CD14-positive monocyte (primary cell): ENCODE data around the gene HPCAL4. TPM values are rescaled to one million over a fixed set of nuclear protein-coding genes. Genes with fewer than 3 reads are reported as not detected.

Experiments used
- DNase-seq, 3 donors: peaks; one replicate each; pipeline ENCODE4 v3.0.0-alpha.2; 2011 to 2022
- H2AFZ ChIP-seq: 2 replicates; pipeline ENCODE4 v1.6.0; 2012; ENCODE audit warnings: mild to moderate bottlenecking, low read depth, low read length, inconsistent platforms; ENCODE audit not compliant: insufficient read depth, poor library complexity, severe bottlenecking
- H3K27ac ChIP-seq, 2 donors: 1 replicate in 1 of 2; 2 replicates in 1 of 2; pipeline ENCODE4 v1.5.1; 2012 to 2013; ENCODE audit warnings: low read length in 2 of 2, control low read depth in 1 of 2, inconsistent platforms in 1 of 2, low read depth in 1 of 2, mild to moderate bottlenecking in 1 of 2
- H3K27me3 ChIP-seq, 2 donors: one replicate each; pipeline versions ENCODE4 v1.6.0 to v1.6.1; 2011 to 2013; ENCODE audit warnings: low read length in 2 of 2; ENCODE audit not compliant: control insufficient read depth in 2 of 2, insufficient read depth in 2 of 2
- H3K36me3 ChIP-seq, 2 donors: replicated peaks in 1 of 2; 1 replicate in 1 of 2; 2 replicates in 1 of 2; pipeline versions ENCODE4 v1.5.1 to v1.6.1; 2012 to 2013; ENCODE audit warnings: low read length in 2 of 2, control low read depth in 1 of 2, inconsistent platforms in 1 of 2, mild to moderate bottlenecking in 1 of 2; ENCODE audit not compliant: insufficient read depth in 2 of 2, control insufficient read depth in 1 of 2
- H3K4me1 ChIP-seq, 2 donors: 1 replicate in 1 of 2; 2 replicates in 1 of 2; pipeline versions ENCODE4 v1.5.1 to v1.6.1; 2012 to 2013; ENCODE audit warnings: low read length in 2 of 2, control low read depth in 1 of 2, inconsistent platforms in 1 of 2, mild to moderate bottlenecking in 1 of 2, moderate library complexity in 1 of 2; ENCODE audit not compliant: insufficient read depth in 2 of 2, control insufficient read depth in 1 of 2
- H3K4me2 ChIP-seq: replicated peaks from 2 replicates; pipeline ENCODE3; 2012; ENCODE audit warnings: low read length, moderate library complexity, mild to moderate bottlenecking; ENCODE audit not compliant: poor library complexity, severe bottlenecking; ENCODE audit errors: extremely low read depth
- H3K4me3 ChIP-seq, 3 experiments: fragments of 200-600 bp in 1 of 3; sonication (generic) in 1 of 3; replicated peaks in 1 of 3; 1 replicate in 2 of 3; 2 replicates in 1 of 3; pipeline ENCODE4 v1.5.1; 2011 to 2013; ENCODE audit warnings: low read length in 3 of 3, mild to moderate bottlenecking in 3 of 3, control low read depth in 2 of 3, low read depth in 2 of 3, inconsistent platforms in 1 of 3, moderate library complexity in 1 of 3
- H3K79me2 ChIP-seq: 2 replicates; pipeline ENCODE4 v1.6.0; 2012; ENCODE audit warnings: mild to moderate bottlenecking, control low read depth, inconsistent platforms, low read length, moderate library complexity; ENCODE audit not compliant: insufficient read depth
- H3K9ac ChIP-seq: 2 replicates; pipeline ENCODE4 v1.6.0; 2017; ENCODE audit warnings: low read length, mild to moderate bottlenecking; ENCODE audit not compliant: insufficient read depth, poor library complexity, severe bottlenecking
- H3K9me3 ChIP-seq, 2 donors: replicated peaks in 1 of 2; 1 replicate in 1 of 2; 2 replicates in 1 of 2; pipeline versions ENCODE4 v1.5.1 to v1.6.1; 2012 to 2013; ENCODE audit warnings: low read length in 2 of 2, control low read depth in 1 of 2; ENCODE audit not compliant: control insufficient read depth in 1 of 2, insufficient read depth in 1 of 2
- H4K20me1 ChIP-seq: 2 replicates; pipeline ENCODE4 v1.6.0; 2012; ENCODE audit warnings: mild to moderate bottlenecking, low read length, control low read depth, moderate library complexity; ENCODE audit not compliant: insufficient read depth
- H3K27ac Mint-ChIP-seq, 7 donors: one replicate each; pipeline ENCODE4 v1.8.0; 2020; ENCODE audit warnings: mild to moderate bottlenecking in 7 of 7, mixed read lengths in 7 of 7, moderate library complexity in 6 of 7, inconsistent platforms in 2 of 7
- H3K27me3 Mint-ChIP-seq, 3 donors: one replicate each; pipeline ENCODE4 v1.8.0; 2021 to 2022; ENCODE audit warnings: low read depth in 3 of 3, mild to moderate bottlenecking in 3 of 3, mixed read lengths in 3 of 3, moderate library complexity in 3 of 3, inconsistent platforms in 1 of 3
- H3K36me3 Mint-ChIP-seq, 2 donors: one replicate each; pipeline ENCODE4 v1.8.0; 2020; ENCODE audit warnings: mixed read lengths in 2 of 2, inconsistent platforms in 1 of 2, mild to moderate bottlenecking in 1 of 2
- H3K4me1 Mint-ChIP-seq: one replicate; pipeline ENCODE4 v1.8.0; 2020; ENCODE audit warnings: mild to moderate bottlenecking, mixed read lengths
- H3K4me3 Mint-ChIP-seq, 2 donors: one replicate each; pipeline ENCODE4 v1.8.0; 2020; ENCODE audit warnings: mild to moderate bottlenecking in 2 of 2, mixed read lengths in 2 of 2, moderate library complexity in 1 of 2
- H3K9me3 Mint-ChIP-seq, 7 donors: one replicate each; pipeline ENCODE4 v1.8.0; 2020 to 2022; ENCODE audit warnings: mixed read lengths in 7 of 7, mild to moderate bottlenecking in 6 of 7, moderate library complexity in 6 of 7, inconsistent platforms in 2 of 7
- WGBS: methylation state at CpG from one replicate; pipeline ENCODE4 v1.1.5; 2013; ENCODE audit warnings: missing lambda C conversion rate; ENCODE audit not compliant: insufficient coverage; 5-methylcytosine and 5-hydroxymethylcytosine counted together
- intact Hi-C, 2 donors: fragments of 100-400 bp; cut with micrococcal nuclease; formaldehyde crosslinking; loops; one replicate each; pipeline versions ENCODE4 v1.15.0 to v1.15.1; 2023
- polyA plus RNA-seq, 3 donors: library from polyadenylated mRNA; depleted of rRNA in 1 of 3; unstranded in 2 of 3; stranded (reverse) in 1 of 3; fragments of 300-500 nt in 2 of 3; fragments of >200 nt in 1 of 3; fragmentation: Illumina TruSeq in 2 of 3; gene quantifications; 1 replicate in 2 of 3; 2 replicates in 1 of 3; pipeline ENCODE4 v1.2.3, GENCODE V29; 2012 to 2021
- TF ChIP-seq, protein P1 (sequence below): fragments of 200-600 bp; IDR thresholded peaks from one replicate; pipeline ENCODE4 v1.8.0; 2022; ENCODE audit warnings: antibody characterized with exemption, mild to moderate bottlenecking

The HPCAL4 gene
- polyA plus RNA-seq, 3 donors = 0.03 to 0.05 TPM; not detected in 1

DNA sequence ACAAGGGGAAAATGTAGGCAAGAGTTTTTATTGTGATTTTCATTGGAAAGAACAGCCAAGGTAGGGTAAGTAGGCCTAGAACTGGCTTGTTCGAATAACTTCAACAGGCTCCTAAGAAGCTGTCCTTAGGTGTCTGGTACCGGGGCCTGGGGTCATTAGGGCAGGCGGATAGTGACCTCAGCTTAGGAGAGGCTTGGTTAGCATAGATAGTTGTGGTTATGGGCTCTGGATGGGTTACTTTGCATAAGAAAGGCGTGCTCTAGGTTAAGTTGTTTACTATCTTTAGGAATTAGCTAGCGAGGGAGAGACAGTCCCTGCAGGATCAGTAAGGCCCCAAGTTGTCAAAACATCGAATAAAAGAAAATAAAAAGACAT, 20.7 kb upstream of the HPCAL4 start:
- no peak overlapping the region for H3K4me2 ChIP-seq

DNA sequence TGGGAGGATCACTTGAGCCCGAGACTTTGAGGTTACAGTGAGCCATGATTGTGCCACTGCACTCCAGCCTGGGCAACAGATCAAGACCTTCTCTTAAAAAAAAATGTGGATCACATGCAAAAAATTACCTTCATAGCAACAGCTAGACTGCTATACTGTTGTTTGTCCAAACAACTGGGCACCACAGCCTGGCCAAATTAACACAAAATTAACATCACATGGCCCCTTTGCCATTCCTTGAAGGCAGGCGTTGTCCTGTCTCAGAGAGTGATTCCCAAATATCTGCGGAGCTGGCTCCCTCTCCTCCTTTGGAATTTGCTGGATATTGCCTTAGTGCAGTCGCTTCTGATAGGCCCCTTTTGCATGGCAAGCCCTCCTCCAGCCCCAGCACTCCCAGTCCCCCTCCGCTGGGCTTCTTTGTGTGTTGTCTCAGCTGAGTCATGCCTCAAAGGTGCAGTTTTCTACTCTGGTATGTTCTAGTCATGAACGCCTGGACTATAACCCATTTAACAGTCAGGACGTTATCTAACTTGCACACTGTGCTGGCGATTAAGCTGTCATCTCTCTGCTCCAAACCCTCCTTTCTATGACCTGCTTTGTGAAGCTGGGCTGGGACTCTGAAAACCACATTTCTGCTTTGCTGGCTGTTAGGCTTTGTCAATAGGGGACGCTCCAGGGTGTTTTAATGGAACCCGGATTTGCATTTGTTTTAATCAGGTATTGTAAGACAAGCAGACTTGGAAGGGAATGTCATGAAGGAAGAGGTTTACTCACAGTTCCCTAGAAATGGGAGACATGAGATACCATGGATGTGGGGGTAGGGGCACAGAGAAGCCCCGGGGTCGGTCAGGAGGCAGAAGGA, 20.1 kb upstream of the HPCAL4 start:
- 91% methylated on average over 11 of the region's 12 CpGs for WGBS
- TF ChIP-seq, protein P1, sequence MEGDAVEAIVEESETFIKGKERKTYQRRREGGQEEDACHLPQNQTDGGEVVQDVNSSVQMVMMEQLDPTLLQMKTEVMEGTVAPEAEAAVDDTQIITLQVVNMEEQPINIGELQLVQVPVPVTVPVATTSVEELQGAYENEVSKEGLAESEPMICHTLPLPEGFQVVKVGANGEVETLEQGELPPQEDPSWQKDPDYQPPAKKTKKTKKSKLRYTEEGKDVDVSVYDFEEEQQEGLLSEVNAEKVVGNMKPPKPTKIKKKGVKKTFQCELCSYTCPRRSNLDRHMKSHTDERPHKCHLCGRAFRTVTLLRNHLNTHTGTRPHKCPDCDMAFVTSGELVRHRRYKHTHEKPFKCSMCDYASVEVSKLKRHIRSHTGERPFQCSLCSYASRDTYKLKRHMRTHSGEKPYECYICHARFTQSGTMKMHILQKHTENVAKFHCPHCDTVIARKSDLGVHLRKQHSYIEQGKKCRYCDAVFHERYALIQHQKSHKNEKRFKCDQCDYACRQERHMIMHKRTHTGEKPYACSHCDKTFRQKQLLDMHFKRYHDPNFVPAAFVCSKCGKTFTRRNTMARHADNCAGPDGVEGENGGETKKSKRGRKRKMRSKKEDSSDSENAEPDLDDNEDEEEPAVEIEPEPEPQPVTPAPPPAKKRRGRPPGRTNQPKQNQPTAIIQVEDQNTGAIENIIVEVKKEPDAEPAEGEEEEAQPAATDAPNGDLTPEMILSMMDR = no peak
- no peak overlapping the region for H3K27ac ChIP-seq
- H3K9me3 ChIP-seq = peaks cover 0 to 3% of the 10 kb centered on the region in 2 donors
- H2AFZ ChIP-seq = no peak overlapping the region
- no peaks in the 10 kb centered on the region for H4K20me1 ChIP-seq
- H3K4me3 ChIP-seq = no peak overlapping the region
- peaks cover 0 to 1% of the 10 kb centered on the region in 2 donors for H3K27me3 ChIP-seq
- Mint-ChIP-seq H3K27me3 (peaks cover 3 to 9% (median 9%) of the 10 kb centered on the region in 3 donors), H3K36me3 (no peaks in the 10 kb centered on the region), H3K9me3 (peaks cover 2 to 6% (median 3%) of the 10 kb centered on the region in 7 donors), H3K4me1 (peaks cover 14% of the 10 kb centered on the region), H3K4me3 (no peak overlapping the region), H3K27ac (no peak overlapping the region)
- H3K4me1 ChIP-seq = peaks cover 5 to 7% of the 10 kb centered on the region in 2 donors
- no peak overlapping the region for H3K9ac ChIP-seq
- intact Hi-C loops = no loop called here
- DNase-seq = no peak
- no peaks in the 10 kb centered on the region for H3K36me3 ChIP-seq
- H3K4me2 ChIP-seq = no peak overlapping the region
- H3K79me2 ChIP-seq = no peaks in the 10 kb centered on the region

More for the DNA sequence above, 20.7 kb upstream of the HPCAL4 start:
- H3K36me3 ChIP-seq = no peaks in the 10 kb centered on the region
- 93% methylated on average over 3 of the region's 6 CpGs for WGBS
- H3K4me3 ChIP-seq = no peak overlapping the region
- H3K4me1 ChIP-seq = peaks cover 5 to 7% of the 10 kb centered on the region in 2 donors
- intact Hi-C loops = no loop called here
- peaks cover 0 to 3% of the 10 kb centered on the region in 2 donors for H3K9me3 ChIP-seq
- Mint-ChIP-seq H3K9me3 (peaks cover 2 to 6% (median 3%) of the 10 kb centered on the region in 7 donors), H3K27me3 (peaks cover 3 to 11% (median 9%) of the 10 kb centered on the region in 3 donors), H3K27ac (no peak overlapping the region), H3K36me3 (no peaks in the 10 kb centered on the region), H3K4me1 (peaks cover 14% of the 10 kb centered on the region), H3K4me3 (no peak overlapping the region)
- DNase-seq = no peak
- TF ChIP-seq, protein P1 = no peak
- no peak overlapping the region for H3K27ac ChIP-seq
- no peaks in the 10 kb centered on the region for H4K20me1 ChIP-seq
- H3K27me3 ChIP-seq = peaks cover 2 to 7% of the 10 kb centered on the region in 2 donors
- no peaks in the 10 kb centered on the region for H3K79me2 ChIP-seq
- H3K9ac ChIP-seq = no peak overlapping the region
- H2AFZ ChIP-seq = no peak overlapping the region
